Ecto neural progenitor cell (in vitro differentiated cells): ENCODE measurements around the gene SYNM.
"Not testable (repeated sequence)": the region's sequence is repeated elsewhere in the genome, so short reads cannot be mapped to it uniquely, and the experiment has no call there.

ENCODE experiments used
- DNase-seq: peaks from one replicate; pipeline ENCODE4 v3.0.0-alpha.2; 2018; ENCODE audit warnings: low spot score

SYNM gene, protein sequence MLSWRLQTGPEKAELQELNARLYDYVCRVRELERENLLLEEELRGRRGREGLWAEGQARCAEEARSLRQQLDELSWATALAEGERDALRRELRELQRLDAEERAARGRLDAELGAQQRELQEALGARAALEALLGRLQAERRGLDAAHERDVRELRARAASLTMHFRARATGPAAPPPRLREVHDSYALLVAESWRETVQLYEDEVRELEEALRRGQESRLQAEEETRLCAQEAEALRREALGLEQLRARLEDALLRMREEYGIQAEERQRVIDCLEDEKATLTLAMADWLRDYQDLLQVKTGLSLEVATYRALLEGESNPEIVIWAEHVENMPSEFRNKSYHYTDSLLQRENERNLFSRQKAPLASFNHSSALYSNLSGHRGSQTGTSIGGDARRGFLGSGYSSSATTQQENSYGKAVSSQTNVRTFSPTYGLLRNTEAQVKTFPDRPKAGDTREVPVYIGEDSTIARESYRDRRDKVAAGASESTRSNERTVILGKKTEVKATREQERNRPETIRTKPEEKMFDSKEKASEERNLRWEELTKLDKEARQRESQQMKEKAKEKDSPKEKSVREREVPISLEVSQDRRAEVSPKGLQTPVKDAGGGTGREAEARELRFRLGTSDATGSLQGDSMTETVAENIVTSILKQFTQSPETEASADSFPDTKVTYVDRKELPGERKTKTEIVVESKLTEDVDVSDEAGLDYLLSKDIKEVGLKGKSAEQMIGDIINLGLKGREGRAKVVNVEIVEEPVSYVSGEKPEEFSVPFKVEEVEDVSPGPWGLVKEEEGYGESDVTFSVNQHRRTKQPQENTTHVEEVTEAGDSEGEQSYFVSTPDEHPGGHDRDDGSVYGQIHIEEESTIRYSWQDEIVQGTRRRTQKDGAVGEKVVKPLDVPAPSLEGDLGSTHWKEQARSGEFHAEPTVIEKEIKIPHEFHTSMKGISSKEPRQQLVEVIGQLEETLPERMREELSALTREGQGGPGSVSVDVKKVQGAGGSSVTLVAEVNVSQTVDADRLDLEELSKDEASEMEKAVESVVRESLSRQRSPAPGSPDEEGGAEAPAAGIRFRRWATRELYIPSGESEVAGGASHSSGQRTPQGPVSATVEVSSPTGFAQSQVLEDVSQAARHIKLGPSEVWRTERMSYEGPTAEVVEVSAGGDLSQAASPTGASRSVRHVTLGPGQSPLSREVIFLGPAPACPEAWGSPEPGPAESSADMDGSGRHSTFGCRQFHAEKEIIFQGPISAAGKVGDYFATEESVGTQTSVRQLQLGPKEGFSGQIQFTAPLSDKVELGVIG (N-terminal part only)

DNA sequence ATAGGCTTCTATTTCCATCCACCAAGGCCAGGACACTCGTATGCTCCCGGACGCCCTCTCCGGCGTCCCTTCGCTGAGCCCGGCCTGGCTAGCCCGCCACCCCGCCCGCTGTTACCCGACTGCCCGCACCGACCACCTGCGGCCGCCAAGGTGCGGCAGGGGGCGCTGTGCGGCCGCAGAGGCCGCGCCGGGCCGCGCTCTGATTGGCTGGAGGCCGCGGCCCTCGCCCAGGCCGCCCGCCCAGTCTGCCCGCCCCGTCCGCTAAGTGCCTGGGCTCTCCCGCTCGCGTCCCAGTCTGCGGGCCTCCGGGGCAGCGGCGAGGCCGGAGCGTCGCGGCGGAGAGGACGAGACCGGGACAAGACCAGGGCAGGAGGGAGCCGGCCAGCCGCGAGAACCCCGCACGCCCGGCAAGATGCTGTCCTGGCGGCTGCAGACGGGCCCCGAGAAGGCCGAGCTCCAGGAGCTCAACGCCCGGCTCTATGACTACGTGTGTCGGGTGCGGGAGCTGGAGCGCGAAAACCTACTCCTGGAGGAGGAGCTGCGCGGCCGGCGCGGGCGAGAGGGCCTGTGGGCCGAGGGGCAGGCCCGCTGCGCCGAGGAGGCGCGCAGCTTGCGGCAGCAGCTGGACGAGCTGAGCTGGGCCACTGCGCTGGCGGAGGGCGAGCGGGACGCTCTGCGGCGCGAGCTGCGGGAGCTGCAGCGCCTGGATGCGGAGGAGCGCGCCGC, at the start of gene SYNM:
Gene SYNM, plus strand, starts transcription at position 293 of the 726 bp plus-strand sequence. Its CDS starts 120 bp downstream, at position 413.
- peak; percentile 90 for DNase-seq

DNA sequence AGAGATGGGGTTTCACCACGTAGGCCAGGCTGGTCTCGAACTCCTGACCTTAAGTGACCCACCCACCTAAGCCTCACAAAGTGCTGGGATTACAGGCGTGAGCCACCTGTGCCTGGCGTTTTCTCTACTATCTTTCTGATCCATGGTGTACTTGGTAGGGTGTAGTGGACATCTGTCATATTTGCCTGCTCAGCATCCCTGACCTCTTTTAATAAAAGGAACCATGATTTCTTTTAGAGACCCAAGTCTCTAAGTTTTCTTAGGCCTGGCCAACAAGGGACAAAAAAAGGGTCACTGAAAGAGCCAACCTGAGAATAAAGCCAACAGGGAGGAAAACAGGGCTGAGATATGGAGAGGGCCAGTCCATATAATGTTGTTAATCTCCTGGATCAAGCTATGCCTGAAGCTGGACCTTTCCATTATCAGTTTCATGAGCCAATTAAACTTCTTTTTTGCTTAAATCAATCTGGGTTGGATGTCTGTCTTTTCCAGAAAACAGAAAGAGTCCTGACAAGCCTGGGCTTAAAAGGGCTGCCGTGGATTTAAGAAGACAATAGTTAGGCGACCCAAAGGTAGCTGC, 49.2 kb upstream of the SYNM start:
- DNase-seq: no peak

DNA sequence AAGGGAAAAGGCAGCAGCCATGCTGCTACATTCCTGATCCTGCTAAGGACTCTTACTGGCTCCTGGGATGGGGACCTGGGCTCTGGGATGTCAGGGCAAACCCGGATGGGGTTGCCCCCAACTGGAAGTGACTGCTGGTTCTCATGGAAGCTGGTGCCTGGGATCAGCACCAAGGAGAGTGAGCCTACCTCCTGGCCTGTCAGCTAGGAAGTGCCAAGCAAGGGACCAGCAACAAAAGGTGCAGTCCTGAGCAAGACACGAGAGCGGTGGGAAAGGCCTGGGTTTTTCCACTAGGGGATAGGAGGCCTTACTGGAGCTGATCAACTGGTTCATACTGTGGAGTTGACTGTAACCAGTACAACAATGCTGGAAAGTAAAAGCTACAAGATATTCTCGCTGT, 47.9 kb upstream of the SYNM start:
- no peak for DNase-seq

DNA sequence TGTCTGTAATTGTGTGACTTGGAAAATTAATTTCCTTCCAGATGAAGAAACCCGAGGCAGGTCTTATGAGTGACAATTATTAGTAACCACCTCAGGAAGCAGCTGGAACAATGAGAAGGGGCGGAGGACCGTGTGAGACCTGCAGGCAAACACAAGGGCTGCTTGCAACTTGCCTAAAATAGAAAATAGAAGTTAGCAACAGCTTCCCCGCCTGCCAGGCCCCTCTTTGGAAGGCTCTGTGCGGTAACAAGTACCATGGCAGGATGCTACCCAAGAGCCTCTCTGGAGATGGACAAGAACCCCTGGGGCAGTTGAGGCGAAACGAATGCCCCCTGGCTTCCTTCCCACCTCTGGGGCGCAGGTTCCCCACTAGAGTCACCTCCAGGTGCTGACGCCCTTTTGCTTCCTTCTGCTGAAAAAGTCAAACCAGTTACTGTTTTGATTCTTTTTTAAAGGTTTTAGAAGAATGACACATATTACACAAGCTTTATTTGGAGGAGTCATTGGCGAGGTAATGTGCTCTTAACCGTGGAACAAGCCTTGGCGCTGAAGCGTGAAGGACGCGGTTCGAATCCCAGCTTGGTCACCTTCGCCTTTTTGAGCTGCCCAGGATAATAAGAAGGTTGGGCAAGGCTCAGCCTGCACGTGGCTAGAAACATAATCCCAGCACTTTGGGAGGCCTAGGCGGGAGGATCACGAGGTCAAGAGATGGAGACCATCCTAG, 47.0 kb upstream of the SYNM start:
- no peak for DNase-seq

DNA sequence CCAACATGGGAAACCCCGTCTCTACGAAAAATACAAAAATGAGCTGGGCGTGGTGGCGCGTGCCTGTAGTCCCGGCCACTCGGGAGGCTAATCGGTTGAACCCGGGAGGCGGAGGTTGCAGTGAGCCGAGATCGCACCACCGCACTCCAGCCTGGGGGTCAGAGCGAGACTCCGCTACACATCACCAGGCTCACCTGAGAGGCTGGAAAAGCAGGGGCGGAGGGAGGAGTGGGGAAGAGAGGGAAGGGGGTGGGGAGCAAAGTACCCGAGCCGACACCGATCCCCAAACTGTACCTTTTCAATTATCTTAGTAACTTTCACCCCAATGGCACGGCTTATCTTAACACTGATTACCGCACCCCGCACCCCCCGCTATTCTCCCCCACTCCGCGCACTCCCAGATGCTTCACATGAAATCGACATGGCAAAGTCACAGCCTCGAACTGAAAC, 46.4 kb upstream of the SYNM start:
- no peak for DNase-seq

DNA sequence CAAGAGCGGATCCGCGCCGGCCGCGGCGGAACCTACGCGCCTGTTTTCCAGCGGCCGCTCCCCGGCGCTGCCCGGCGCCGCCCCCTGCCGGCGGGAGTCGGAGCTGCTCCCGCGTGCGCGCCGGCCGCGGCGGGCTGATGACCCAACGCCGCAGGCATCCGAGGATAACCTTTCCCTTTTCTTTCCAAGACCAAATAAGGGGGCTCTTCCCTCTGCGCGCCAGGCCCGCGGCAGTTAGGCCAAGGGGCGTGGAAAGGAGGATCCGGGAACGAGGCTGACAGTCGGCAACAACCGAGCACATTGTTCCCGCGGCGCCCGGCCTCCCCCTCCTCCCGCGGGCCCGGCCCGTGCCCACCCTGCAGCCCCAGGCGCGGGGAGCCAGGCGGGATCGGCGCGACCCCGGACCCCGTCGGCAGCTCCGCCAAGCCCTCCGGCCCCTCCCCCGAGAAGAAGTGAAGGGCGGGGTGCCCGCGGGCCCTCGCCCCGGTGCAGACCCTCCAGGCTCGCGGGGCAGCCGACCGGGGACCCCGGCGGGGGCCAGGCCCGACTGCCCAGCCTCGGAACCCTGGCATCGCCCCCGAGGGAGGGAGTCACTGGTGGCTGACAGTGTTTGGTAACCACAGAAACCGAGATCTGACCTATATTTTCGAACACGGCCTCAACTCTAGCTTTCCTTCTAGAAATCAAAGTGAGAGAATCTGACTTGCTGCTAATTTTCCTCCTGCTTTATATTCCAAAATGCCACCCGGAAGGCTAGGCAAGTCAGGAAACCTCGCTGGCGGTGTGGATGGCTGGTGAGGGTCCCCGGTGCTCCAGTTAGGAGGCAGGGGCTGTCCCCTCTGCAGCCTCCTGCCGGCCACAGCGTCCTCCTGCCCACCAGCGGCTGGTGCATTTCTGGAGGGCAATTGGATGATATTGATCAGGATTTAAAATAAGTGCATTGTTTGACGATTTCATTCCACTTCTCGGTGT, 45.6 kb upstream of the SYNM start:
- DNase-seq: peak; percentile 92

DNA sequence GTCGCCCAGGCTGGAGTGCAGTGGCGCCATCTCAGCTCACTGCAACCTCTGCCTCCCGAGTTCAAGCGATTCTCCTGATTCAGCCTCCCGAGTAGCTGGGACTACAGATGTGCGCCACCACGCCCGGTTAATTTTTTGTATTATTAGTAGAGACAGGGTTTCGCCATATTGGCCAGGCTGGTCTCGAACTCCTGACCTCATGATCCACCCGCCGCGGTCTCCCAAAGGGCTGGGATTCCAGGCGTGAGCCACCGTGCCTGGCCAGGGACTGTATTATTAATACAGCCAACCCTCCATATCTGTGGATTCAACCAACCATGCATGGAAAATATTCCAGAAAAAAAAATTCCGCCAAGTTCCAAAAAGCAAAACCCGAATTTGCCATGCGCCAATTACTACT, 44.7 kb upstream of the SYNM start:
- not testable (repeated sequence) for DNase-seq

DNA sequence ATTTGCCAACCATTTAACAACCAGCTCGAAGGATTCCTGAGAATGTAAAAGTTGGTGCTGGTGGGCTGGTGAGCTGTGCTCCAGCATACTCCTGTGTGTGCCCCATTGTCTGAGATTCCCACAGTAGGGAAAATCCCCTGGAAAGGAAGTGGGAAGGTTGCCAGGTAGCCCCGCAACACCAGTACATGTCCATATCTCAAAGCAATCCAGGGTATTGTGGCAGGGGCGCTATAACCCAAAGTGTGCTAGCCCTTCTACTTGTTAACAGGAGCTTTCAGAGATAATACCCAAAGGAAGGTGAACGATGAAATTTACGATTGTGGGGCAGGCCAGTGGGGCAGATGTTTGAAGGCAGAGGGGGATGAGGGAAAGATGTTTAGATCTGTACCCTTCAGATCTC, 42.7 kb upstream of the SYNM start:
- DNase-seq: no peak

DNA sequence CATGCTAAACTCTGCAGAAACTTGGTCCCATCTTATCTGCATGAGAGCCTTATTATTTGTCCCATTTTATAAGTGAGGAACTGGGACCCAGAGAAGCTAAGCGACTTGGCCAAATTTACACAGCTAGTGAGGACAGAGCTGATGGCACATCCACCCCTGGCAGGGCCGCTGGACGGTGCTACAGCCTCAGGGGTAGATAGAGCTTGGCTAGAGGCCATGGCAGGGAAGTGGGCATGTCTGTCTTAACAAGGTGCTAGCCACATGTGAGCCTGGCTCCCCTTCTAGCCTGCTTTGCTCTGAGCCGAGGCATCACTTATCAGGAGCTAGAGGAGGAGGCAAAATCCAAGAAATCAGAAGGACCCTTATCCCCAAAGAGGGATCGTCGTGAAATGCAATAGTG, 36.7 kb upstream of the SYNM start:
- DNase-seq: peak; percentile 23

DNA sequence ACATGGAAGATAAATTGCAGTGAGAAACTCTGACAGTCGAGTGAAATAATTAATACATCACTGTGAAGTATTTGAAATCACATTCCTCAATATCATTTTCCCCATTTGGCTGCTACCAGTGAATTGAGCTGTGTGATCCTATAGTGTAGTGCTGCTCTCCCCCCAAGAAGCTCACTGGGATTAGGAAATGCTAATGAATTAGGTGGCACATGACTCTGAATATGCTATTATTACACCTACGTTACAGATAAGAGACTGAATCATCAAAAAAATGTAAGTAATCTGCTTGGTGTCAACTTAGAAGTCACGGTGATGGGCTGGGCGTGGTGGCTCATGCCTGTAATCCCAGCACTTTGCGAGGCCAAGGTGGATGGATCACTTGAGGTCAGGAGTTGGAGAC, 34.7 kb upstream of the SYNM start:
- DNase-seq: peak; percentile 9

DNA sequence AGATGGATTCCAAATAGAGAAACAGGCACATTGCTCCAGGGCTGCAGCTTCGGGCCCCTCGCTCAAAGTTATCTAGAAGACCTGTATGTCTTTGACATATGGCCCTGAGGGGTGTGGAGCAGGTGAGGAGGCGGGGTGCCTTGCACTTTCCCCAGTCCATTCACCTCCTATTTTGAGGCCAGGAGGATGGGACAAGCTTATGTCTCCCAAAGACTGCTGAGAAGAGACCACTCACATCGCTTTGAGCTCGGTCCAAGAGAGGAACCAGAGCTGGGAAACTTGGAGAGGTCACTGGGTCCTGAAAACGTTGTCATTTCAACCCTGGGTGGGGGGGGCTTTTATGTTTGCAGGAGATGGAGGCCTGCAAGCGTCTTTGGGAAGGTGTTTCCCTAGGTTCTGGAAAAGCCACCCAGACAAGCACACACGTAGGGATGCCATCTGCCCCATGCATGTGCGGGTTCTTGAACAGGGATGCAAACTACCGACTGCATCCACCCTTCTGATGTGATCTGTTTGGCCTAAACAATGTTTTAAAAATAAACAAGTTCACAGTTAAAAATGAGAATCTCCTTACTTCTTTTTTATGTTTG, 33.7 kb upstream of the SYNM start:
- peak; percentile 23 for DNase-seq

DNA sequence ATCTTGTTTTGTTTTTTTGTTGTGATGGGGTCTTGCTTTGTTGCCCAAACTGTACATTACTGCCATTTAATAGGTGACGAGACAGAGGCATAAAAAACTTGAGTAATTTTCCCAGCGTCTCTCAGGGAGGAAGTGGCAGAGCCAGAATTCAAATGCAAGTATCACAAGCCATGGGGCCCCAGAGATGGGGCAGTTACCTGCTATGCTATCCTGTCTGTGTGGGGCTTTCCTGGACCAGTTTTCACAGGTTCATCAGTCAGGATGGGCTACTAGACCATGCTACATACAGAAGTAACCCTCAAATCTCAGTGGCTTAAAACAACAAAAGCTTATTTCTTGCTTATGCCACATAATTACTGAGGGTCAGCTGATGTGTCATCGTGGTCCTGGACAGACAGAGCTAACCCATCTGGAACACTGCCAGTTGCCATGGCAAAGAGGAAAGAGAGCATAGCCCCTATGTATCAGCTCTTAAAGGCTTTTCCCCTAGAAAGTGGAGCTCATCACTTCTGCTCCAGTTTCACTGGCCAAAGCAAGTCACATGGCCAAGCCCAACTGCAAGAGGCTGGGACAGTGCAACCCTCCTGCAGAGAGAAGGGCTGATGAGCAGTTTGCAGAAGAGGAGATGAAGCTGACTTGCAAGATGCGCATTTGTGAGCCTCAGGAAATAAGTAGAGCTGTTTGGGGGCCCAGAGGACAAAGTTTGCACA, 31.7 kb upstream of the SYNM start:
- DNase-seq: no peak

DNA sequence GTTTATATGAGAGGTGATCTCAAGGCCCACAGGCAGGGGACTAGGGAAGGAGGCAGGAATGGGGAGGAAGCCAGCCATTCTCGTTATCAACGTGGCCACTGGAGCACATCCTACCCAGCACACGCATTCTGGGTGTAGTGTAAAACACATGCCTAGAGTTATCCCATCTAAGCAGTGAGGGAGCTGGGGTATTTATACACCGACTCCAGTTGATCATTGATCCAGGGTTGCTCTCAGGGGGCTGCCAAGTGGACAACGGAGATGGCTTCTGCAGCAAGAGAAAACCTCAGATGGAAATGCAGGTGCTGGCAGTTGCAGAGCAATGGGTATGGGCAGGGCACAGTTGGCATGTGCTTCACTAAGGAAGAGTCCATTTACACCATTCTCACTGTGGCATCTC, 30.4 kb upstream of the SYNM start:
- DNase-seq: no peak

DNA sequence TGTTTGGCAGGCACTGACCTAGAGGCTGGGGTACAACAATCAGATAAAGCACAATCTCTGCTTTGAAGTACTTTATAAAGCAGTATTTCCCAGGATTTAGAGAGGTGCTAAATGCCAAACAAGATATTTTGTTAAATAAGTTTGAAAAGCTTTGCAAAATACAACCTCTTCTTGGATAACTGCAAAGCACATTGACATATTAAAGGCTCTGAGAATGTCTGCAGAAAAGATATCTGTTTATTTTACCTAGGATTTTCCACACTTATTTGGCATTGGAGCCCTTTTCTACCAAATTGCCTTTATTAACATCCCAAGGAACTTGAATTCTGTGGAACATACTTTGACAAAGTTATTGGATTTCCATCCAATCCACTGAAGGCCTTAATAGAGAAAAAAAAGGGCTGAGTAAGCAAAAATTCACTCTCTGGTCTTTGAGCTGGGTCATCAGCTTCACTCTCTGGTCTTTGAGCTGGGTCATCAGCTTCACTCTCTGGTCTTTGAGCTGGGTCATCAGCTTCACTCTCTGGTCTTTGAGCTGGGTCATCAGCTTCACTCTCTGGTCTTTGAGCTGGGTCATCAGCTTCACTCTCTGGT, 29.7 kb upstream of the SYNM start:
- not testable (repeated sequence) for DNase-seq

DNA sequence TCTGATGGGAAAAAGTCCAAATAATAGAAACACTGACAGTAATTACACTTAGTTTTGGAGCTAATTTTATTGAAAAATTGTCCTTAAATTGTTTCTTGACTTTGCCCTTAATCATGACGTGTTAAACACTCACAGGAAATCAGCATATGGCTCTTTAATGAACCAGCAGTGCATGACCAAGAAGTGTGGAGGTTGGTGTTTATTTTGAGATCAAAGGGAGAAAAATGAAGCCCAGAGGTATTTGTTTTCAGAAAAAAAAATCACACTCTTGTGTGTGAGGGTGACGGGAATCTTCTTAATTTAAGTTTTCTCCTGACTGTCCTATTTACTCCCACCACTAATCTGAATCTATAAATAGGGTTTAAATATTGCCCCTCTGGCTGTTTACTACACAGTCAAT, 28.8 kb upstream of the SYNM start:
- no peak for DNase-seq

DNA sequence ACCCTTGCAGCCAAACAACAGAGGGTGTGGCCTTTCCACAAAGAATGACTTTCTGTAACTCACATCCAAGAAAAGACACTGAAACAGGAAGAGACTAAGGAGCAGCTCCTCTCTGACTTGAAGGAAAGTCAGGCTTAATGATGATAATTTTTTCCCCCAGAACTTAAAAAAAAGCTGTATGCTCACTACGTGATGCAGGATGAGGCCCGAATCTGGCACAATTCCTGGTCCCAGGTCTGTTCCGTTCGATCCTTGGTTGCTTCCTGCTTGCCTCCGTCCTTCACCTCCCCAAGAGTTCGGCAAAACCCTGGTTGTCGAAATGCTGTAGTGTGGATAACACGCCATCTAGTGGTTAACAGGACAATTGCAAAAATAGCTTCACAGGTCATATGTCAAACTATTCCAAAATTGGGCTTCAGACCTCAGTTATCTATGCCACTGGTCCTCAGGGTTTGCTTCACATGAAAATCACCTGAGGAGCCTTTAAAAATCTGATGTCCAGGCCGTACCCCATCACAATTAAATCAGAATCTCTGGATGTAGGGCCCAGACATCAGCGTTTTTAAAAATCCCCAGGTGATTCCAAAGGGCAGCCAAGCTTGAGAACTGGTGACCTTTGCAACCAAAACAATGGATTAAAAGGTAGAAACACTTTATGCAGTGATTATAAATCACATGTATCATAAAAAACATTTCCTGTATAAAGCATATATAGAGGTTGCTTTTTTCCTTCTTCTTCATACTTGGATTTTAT, 28.1 kb upstream of the SYNM start:
- peak; percentile 57 for DNase-seq

DNA sequence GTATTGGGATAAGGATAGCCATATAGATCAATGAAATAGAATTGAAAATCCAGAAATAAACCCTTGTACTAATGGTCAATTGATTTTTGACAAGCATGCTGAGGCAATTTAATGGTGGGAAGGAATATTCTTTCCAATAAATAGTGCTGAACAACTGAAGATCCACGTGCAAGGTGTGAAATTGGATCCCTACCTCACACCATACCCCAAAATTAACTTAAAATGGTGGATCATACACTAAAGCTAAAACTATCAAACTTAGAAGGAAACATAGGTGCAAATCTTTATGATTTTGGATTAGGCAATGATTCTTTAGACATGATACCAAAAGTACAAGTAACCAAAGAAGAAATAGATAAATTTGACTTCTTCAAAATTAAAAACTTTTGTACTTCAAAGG, 22.1 kb upstream of the SYNM start:
- no peak for DNase-seq
